H9 (cell line): ENCODE results near the gene SMAD3. TPM values are rescaled to one million over a fixed set of nuclear protein-coding genes. Genes with fewer than 3 reads are reported as not detected.

ENCODE experiments used
- DNase-seq: peaks from one replicate; pipeline ENCODE4 v3.0.0-alpha.2; 2017
- H2AFZ ChIP-seq: one replicate; pipeline ENCODE4 v1.6.1; 2013; ENCODE audit warnings: mild to moderate bottlenecking, low read length, control low read depth, moderate library complexity
- H2AK5ac ChIP-seq: 2 replicates; pipeline ENCODE4 v1.6.1; 2013; ENCODE audit warnings: low read length, control low read depth, mixed read lengths; ENCODE audit not compliant: insufficient read length
- H2BK120ac ChIP-seq: one replicate; pipeline ENCODE4 v1.6.1; 2013; ENCODE audit warnings: low read depth, mild to moderate bottlenecking, low read length, control low read depth, inconsistent platforms; ENCODE audit not compliant: poor library complexity, severe bottlenecking
- H2BK12ac ChIP-seq: 2 replicates; pipeline ENCODE4 v1.6.1; 2013; ENCODE audit warnings: low read length, control low read depth, mixed read lengths, low read depth; ENCODE audit not compliant: insufficient read length
- H2BK15ac ChIP-seq: 2 replicates; pipeline ENCODE4 v1.6.1; 2013; ENCODE audit warnings: low read depth, low read length, control low read depth
- H2BK20ac ChIP-seq: one replicate; pipeline ENCODE4 v1.6.1; 2013; ENCODE audit warnings: low read depth, mild to moderate bottlenecking, low read length, control low read depth, inconsistent platforms; ENCODE audit not compliant: poor library complexity, severe bottlenecking
- H2BK5ac ChIP-seq: 2 replicates; pipeline ENCODE4 v1.6.1; 2013; ENCODE audit warnings: low read length, control low read depth, mixed read lengths; ENCODE audit not compliant: insufficient read length
- H3K14ac ChIP-seq: 2 replicates; pipeline ENCODE4 v1.6.1; 2013; ENCODE audit warnings: low read length, control low read depth; ENCODE audit not compliant: insufficient read depth
- H3K18ac ChIP-seq: 2 replicates; pipeline ENCODE4 v1.6.1; 2013; ENCODE audit warnings: low read depth, mild to moderate bottlenecking, mixed read lengths, low read length, control low read depth; ENCODE audit not compliant: insufficient read length
- H3K23ac ChIP-seq: 2 replicates; pipeline ENCODE4 v1.6.1; 2013; ENCODE audit warnings: low read length, control low read depth, mixed read lengths, low read depth; ENCODE audit not compliant: insufficient read length
- H3K23me2 ChIP-seq: 2 replicates; pipeline ENCODE4 v1.6.1; 2013; ENCODE audit warnings: low read depth, mild to moderate bottlenecking, mixed read lengths, low read length, control low read depth; ENCODE audit not compliant: insufficient read length, poor library complexity, severe bottlenecking
- H3K27ac ChIP-seq: 2 replicates; pipeline ENCODE4 v1.5.1; 2013; ENCODE audit warnings: low read length, control low read depth, mixed read lengths, low read depth; ENCODE audit not compliant: insufficient read length
- H3K27me3 ChIP-seq: 2 replicates; pipeline ENCODE4 v1.6.1; 2013; ENCODE audit warnings: low read length, control low read depth, inconsistent platforms; ENCODE audit not compliant: insufficient read depth
- H3K4ac ChIP-seq: 2 replicates; pipeline ENCODE4 v1.6.1; 2013; ENCODE audit warnings: low read depth, mild to moderate bottlenecking, control low read depth, inconsistent platforms, low read length, moderate library complexity
- H3K4me1 ChIP-seq: 2 replicates; pipeline ENCODE4 v1.6.1; 2013; ENCODE audit warnings: low read length, control low read depth, inconsistent platforms; ENCODE audit not compliant: insufficient read depth
- H3K4me2 ChIP-seq: 2 replicates; pipeline ENCODE4 v1.6.1; 2013; ENCODE audit warnings: low read length, control low read depth, mixed read lengths; ENCODE audit not compliant: insufficient read length, insufficient read depth
- H3K56ac ChIP-seq: 2 replicates; pipeline ENCODE4 v1.6.1; 2013; ENCODE audit warnings: low read depth, mild to moderate bottlenecking, mixed read lengths, low read length, control low read depth; ENCODE audit not compliant: insufficient read length
- H3K79me1 ChIP-seq: 2 replicates; pipeline ENCODE4 v1.6.1; 2013; ENCODE audit warnings: low read depth, mild to moderate bottlenecking, moderate library complexity, low read length, control low read depth, inconsistent platforms; ENCODE audit not compliant: insufficient read depth, poor library complexity, severe bottlenecking
- H3K79me2 ChIP-seq: 2 replicates; pipeline ENCODE4 v1.6.1; 2013; ENCODE audit warnings: low read length, control low read depth, inconsistent platforms; ENCODE audit not compliant: insufficient read depth
- H3K9ac ChIP-seq: 2 replicates; pipeline ENCODE4 v1.6.1; 2013; ENCODE audit warnings: low read length, control low read depth, mixed read lengths; ENCODE audit not compliant: insufficient read length; ENCODE audit errors: extremely low read depth
- H3K9me3 ChIP-seq: one replicate; pipeline ENCODE4 v1.6.1; 2013; ENCODE audit warnings: low read depth, low read length, inconsistent platforms; ENCODE audit not compliant: control insufficient read depth
- H3T11ph ChIP-seq: one replicate; pipeline ENCODE4 v1.6.1; 2013; ENCODE audit warnings: mild to moderate bottlenecking, low read length, control low read depth, inconsistent platforms
- H4K20me1 ChIP-seq: one replicate; pipeline ENCODE4 v1.6.1; 2013; ENCODE audit not compliant: control insufficient read depth, insufficient read length, insufficient read depth
- H4K5ac ChIP-seq: 2 replicates; pipeline ENCODE4 v1.6.1; 2013; ENCODE audit warnings: low read depth, mild to moderate bottlenecking, mixed read lengths, low read length, control low read depth; ENCODE audit not compliant: insufficient read length
- H4K8ac ChIP-seq: replicated peaks from 2 replicates; pipeline ENCODE4 v1.6.1; 2013; ENCODE audit warnings: low read length, control low read depth, mixed read lengths, low read depth; ENCODE audit not compliant: insufficient read length
- H4K91ac ChIP-seq: 2 replicates; pipeline ENCODE4 v1.6.1; 2013; ENCODE audit warnings: low read depth, mild to moderate bottlenecking, moderate library complexity, mixed read lengths, low read length, control low read depth; ENCODE audit not compliant: insufficient read length
- H3K27ac Mint-ChIP-seq, 3 experiments: 2 replicates in 2 of 3; 3 replicates in 1 of 3; pipeline ENCODE4 v1.8.0; 2020 to 2021; ENCODE audit warnings: mixed read lengths in 3 of 3, mild to moderate bottlenecking in 1 of 3, moderate library complexity in 1 of 3
- H3K27me3 Mint-ChIP-seq: 2 replicates; pipeline ENCODE4 v1.8.0; 2021; ENCODE audit warnings: low read depth, mild to moderate bottlenecking, moderate library complexity, mixed read lengths
- H3K36me3 Mint-ChIP-seq, 3 experiments: 2 replicates in 2 of 3; 3 replicates in 1 of 3; pipeline ENCODE4 v1.8.0; 2020 to 2021; ENCODE audit warnings: low read depth in 3 of 3, mixed read lengths in 3 of 3; ENCODE audit not compliant: insufficient read depth in 1 of 3
- H3K4me1 Mint-ChIP-seq, 2 experiments: 2 replicates each; pipeline ENCODE4 v1.8.0; 2020; ENCODE audit warnings: mixed read lengths in 2 of 2
- H3K4me3 Mint-ChIP-seq, 2 experiments: 2 replicates in 1 of 2; 3 replicates in 1 of 2; pipeline ENCODE4 v1.8.0; 2020 to 2021; ENCODE audit warnings: mild to moderate bottlenecking in 2 of 2, mixed read lengths in 2 of 2, moderate library complexity in 1 of 2
- H3K9me3 Mint-ChIP-seq, 2 experiments: 2 replicates in 1 of 2; 3 replicates in 1 of 2; pipeline ENCODE4 v1.8.0; 2020; ENCODE audit warnings: mild to moderate bottlenecking in 2 of 2, mixed read lengths in 2 of 2, moderate library complexity in 1 of 2
- CTCF ChIP-seq: fragments of 200-600 bp; sonication (generic); conservative IDR thresholded peaks from 3 replicates; pipeline ENCODE4 v1.8.0; 2021; ENCODE audit warnings: antibody characterized with exemption, mild to moderate bottlenecking
- WGBS: extraction: QIAGEN DNeasy Blood & Tissue Kit; methylation state at CpG from one replicate; pipeline ENCODE4 v1.1.7; 2013; ENCODE audit warnings: missing lambda C conversion rate, low lambda C conversion rate, mixed read lengths; ENCODE audit not compliant: insufficient read length; ENCODE audit errors: extremely low coverage; 5-methylcytosine and 5-hydroxymethylcytosine counted together
- total RNA-seq: library from RNA; stranded (reverse); gene quantifications from 2 replicates; pipeline ENCODE4 v1.2.1, GENCODE V29; 2021

Gene SMAD3
- total RNA-seq, 1 experiment from 2014 or later = 26.7 TPM

GRCh38 chr15:67054676-67055075, 10.7 kb upstream of the SMAD3 start:
- H2BK20ac ChIP-seq = no peak overlapping the region
- no peak overlapping the region for H4K91ac ChIP-seq
- Mint-ChIP-seq H3K36me3 (no peaks in the 10 kb centered on the region; a peak in 1 of 7 replicates), H3K9me3 (no peaks in the 10 kb centered on the region), H3K27ac (no peak overlapping the region), H3K4me1 (peaks cover 18% of the 10 kb centered on the region in 2 experiments), H3K27me3 (peaks cover 3% of the 10 kb centered on the region; the same call in 1 of the 2 replicates), H3K4me3 (no peak overlapping the region)
- H4K8ac ChIP-seq = no peak overlapping the region
- no peak overlapping the region for H3K23ac ChIP-seq
- no peaks in the 10 kb centered on the region for H3K79me2 ChIP-seq
- DNase-seq = no peak
- no peak overlapping the region for H4K5ac ChIP-seq
- no peak overlapping the region for H2AK5ac ChIP-seq
- no peak overlapping the region for H2BK15ac ChIP-seq
- no peak for TF ChIP-seq CTCF
- no peak overlapping the region for H3K9ac ChIP-seq
- no peak overlapping the region for H3K14ac ChIP-seq
- no CpG with 5 or more reads among the region's 5 CpGs for WGBS
- no peak overlapping the region for H2AFZ ChIP-seq
- H3K4ac ChIP-seq = no peak overlapping the region
- no peaks in the 10 kb centered on the region for H3K23me2 ChIP-seq
- H2BK5ac ChIP-seq = no peak overlapping the region
- H3K56ac ChIP-seq = no peak overlapping the region
- H3K79me1 ChIP-seq = no peaks in the 10 kb centered on the region
- no peak overlapping the region for H3K4me2 ChIP-seq
- H3K4me1 ChIP-seq = no peaks in the 10 kb centered on the region; the same call in 1 of the 2 replicates
- no peak overlapping the region for H2BK12ac ChIP-seq
- no peaks in the 10 kb centered on the region for H4K20me1 ChIP-seq
- no peak overlapping the region for H2BK120ac ChIP-seq
- no peak overlapping the region for H3K18ac ChIP-seq
- no peaks in the 10 kb centered on the region for H3K27me3 ChIP-seq
- no peaks in the 10 kb centered on the region for H3K9me3 ChIP-seq
- no peak overlapping the region for H3K27ac ChIP-seq
- no peak overlapping the region for H3T11ph ChIP-seq
